GM18498 (cell line): ENCODE measurements around the gene ETS1.

Source experiments
- ATAC-seq: cut with Tn5 transposase; IDR thresholded peaks from one replicate; pipeline ENCODE4 v1.9.1; 2021; ENCODE audit warnings: mild to moderate bottlenecking, moderate library complexity; ENCODE audit not compliant: unreplicated experiment

The ETS1 gene

DNA sequence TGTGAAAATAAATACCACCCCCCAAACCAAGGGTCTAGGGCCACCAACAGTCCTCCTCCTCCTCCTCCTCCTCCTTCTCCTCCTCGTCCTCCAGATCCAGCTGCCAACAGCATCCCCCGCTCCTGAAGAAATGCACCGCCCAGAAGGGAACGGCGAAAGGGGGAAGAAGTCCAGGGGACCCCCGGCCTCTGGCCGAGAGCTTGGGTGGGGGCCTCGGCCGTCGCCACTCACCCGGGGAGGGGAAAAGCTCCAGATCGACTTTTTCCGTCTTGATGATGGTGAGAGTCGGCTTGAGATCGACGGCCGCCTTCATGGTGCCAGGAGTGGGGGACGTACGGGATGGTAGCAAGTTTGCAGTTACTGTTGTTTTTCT, 65.7 kb downstream of the ETS1 start:
- no peak for ATAC-seq

DNA sequence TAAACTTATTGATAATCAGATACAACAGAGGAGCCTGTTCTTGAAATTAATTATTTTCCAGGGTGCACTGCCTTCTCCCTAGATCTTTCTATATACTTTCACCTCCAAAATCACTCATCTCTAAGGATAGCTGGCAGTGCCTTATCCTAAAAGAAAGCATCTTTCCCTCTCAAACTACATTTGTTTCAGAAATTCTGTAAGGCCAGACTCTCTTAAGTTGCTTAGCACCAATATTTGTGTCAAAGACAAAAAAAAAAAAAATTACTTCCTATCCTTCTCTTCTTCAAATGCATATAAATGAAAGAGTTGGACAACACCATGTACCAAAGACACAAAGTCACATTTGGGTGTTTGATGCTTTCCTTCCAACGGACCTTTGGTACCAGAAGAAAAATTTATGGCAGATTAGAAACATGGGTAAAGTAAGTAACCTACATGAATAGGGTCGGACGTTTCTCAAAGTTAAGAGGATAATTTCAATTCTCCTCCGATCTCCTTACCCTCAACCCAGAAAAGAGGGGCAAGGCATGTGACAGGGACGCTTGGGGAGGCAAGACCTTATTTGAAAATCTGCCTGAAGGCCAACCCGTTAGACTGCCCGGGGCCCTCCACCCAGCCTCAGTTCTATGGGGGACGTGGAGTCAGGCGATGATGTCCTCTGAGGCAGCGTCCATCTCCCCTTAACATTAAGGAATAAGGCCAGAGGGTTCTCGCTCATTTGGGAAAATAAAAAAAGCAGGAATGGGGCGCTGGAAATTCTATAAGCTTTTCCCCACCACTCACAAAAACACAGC, 66.3 kb downstream of the ETS1 start:
- ATAC-seq, result no peak

GRCh38 chr11:128520206-128520887, 67.0 kb downstream of the ETS1 start:
- ATAC-seq, result no peak

- no peak for ATAC-seq
Observed at GRCh38 chr11:128519338-128519737, 68.0 kb downstream of the ETS1 start.

DNA sequence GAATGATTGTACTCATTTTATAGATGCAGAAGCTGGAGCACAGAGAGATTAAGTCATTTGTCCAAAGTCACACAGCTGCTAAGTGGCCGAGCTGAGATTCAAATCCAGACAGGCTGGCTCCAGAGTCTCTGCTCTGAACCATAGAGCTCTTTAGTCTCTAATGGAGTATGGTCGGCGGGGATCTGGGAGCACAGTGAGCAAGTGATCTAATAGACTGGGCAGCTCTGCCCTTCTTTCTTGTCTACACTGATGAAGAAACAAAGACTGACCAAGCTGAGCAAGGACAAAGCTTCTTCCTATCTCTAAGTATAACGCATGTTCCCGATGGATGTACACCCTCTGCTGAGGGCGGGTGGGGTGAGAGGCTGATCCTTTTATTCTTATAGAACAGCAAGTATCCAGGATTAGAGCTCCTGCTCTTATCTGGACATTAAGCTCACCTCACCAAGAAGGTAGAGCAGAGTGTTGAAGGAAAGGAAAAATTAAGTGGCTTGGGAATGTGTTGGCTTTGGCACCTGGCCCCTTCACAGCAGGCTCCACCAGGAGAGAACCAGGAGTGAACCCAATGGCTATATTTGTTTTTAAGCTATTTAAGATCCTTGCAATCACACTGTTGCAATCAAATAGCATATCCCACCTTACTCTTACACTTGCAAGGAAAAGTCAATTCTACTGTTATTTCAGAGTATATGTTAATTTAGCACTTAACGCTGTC, 68.7 kb downstream of the ETS1 start:
- no peak for ATAC-seq

DNA sequence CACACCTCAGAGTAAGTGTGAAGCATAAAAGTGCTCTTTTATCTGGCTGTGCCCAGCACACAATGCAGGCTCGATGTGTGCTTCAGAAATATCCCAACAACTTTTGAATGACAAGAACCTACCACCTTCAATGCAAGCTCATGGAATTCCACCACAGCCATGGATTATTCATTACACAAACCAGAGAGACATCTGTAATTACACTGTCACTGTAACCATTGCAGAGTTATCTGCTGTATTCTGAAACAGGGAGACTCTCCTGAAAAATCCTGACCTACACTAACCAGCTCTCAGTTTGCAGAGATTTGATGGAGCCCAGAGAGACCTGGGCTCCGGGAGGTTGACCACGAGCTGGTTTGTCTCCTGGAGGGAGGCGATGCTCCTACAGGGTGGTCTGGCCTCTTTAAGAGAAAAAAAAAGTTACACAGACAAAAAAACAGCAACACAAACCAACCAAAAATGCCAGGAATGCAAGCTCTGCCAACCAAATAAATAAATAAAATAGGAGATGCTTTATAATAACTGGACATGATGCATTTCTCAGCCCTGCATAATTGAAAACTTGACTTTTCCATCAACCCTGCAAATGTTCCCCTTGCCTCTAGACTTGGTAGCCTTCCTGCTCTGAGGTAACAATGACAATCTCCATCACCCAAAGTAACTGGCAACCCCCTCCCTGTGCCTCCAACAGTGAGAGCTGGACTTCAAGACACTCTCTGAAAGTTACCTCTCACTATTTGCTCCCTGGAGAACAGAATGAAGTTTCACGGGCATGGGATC, 69.7 kb downstream of the ETS1 start:
- no peak for ATAC-seq

DNA sequence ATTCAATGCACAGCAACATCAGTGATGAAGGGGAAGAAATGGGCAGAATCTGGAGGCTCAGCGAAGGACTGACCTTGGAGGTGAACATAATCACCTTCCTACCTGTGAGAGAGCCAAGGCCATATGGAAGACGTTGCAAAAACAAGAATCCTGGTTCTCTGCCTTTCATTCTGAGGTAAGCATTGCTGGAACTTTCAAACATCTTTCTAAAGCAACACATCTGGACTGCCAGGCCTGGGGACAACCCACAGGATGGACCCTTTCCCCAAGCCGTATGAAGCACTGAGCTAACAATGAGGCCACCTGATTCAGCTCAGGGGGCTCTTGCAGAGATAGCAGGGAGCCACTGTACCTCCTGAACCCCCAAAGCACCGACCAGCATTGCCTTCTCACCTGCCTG, 70.5 kb downstream of the ETS1 start:
- no peak for ATAC-seq

DNA sequence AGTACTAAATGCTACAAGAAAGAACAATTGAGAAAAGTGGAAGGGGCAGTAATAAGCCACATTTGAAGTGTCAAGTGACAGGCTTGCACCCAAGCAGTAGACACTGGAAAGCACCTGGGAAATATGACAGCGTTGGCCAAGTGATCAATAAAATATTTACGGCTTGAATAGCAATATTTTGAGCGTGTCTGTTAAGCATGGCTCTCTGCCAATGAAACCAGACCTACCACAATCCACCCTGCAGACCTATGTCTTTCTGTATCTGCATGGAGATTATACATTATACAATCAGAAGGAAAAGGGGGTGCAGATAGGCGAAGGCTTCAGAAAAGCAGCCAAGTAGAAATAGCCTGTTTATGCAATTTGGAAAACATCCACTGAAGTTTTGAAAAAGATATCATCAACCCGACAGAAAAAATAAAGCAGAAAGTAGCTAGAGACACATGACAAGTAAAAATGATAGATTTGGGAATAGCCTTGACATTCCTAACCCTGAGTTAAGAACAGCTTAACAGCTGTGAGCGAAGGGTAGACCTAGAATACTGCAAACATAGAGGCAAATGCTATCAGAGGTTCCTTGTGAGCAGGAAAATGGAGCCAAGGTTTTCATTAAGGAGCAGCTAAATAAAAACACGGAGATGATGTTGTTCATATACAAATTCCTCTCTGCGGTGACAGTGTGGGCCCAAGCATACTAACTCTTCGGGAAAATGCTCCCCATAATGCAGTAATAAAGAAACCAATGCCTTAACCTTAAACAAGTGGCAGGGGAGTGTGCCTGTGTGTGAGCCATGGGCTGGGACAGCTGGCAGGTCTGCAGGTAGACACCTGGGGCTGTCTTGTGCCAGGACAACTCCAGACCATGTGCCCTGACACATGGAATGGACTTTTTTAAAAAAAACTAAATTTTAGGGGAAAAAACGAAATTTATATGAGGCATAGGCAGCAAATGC, 71.3 kb downstream of the ETS1 start:
- ATAC-seq, result no peak

GRCh38 chr11:128515086-128515485, 72.3 kb downstream of the ETS1 start:
- no peak for ATAC-seq

- ATAC-seq, result no peak
Observed at GRCh38 chr11:128513915-128514681, 73.3 kb downstream of the ETS1 start.

GRCh38 chr11:128512474-128512996, 74.8 kb downstream of the ETS1 start:
- ATAC-seq, result no peak

GRCh38 chr11:128511712-128512111, 75.6 kb downstream of the ETS1 start:
- ATAC-seq, result no peak

- no peak for ATAC-seq
Observed at GRCh38 chr11:128509621-128510389, 77.6 kb downstream of the ETS1 start.

DNA sequence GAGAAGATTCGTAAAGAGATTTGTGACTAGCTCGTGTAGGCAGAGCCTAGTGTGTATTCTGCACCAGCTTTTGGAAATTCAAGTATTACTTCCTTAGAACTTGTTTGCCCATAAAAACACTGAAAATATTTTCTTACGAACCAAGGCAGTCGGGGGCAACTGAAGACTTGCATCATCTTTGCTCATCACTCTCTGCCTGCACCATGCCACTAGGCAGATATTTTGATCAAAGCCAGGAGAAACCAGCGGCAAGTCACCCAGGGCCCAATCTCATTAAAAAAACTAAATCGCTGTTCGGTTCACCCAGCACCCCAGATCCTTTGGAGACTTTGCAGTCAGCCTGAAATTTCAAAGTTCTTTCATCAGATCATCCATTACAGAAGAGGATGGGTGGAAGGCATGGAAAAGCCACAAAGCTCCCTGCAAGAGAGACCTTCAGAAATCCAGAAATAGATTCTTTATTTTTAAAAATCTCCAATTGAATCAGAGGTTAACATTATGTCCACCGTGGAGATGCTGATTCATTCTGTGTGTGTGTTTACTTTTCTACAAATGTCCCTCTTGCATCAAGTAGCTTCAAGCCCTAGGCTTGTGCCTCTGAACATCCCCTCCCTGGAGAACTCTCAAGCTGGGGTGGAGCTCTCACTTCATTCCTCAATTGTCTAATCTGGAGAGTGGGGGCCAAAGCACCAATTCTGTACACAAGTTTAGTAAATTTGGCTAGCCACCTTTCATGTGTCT, 78.4 kb downstream of the ETS1 start:
- no peak for ATAC-seq

GRCh38 chr11:128507936-128508335, 79.4 kb downstream of the ETS1 start:
- ATAC-seq, result no peak

GRCh38 chr11:128506999-128507611, 80.3 kb downstream of the ETS1 start:
- ATAC-seq, result no peak

DNA sequence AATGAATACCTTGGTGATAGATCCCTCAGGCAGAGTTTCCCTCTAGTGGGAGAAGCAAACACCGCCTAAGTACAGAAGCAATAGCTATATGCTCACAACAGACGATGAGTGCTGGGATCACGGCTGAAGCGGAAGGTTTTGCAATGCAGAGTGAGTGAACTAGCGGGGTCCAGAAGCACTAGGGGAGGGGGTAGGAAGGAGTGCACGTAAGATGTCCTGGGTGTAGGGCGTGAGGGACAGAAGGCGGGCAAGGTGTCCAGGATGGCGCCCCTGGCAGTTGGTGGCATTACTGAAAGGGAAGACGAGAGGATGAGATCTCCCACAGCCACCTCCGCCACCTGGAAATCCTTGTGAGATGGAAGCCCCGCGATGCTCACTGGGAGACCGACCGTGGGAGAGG, 81.0 kb downstream of the ETS1 start:
- no peak for ATAC-seq
